ENCODE results near the gene UBR4.

- TF ChIP-seq EZH2 (optimal IDR thresholded peaks at IDR 0.05; ENCODE audit: low read depth, low read length) (no peak), CTCF (IDR thresholded peaks at IDR 0.05; ENCODE audit: low read length) (no peak)
Measured at GRCh38 chr1:19096990-19097389, 113.1 kb downstream of the UBR4 start.
